ENCODE measurements around the gene ZFYVE26.

- TF ChIP-seq, protein P1, sequence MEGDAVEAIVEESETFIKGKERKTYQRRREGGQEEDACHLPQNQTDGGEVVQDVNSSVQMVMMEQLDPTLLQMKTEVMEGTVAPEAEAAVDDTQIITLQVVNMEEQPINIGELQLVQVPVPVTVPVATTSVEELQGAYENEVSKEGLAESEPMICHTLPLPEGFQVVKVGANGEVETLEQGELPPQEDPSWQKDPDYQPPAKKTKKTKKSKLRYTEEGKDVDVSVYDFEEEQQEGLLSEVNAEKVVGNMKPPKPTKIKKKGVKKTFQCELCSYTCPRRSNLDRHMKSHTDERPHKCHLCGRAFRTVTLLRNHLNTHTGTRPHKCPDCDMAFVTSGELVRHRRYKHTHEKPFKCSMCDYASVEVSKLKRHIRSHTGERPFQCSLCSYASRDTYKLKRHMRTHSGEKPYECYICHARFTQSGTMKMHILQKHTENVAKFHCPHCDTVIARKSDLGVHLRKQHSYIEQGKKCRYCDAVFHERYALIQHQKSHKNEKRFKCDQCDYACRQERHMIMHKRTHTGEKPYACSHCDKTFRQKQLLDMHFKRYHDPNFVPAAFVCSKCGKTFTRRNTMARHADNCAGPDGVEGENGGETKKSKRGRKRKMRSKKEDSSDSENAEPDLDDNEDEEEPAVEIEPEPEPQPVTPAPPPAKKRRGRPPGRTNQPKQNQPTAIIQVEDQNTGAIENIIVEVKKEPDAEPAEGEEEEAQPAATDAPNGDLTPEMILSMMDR (IDR thresholded peaks at IDR 0.05; ENCODE audit: low read depth, low read length) = no peak
- TF ChIP-seq POLR2A (IDR thresholded peaks at IDR 0.05; ENCODE audit: extremely low read depth, insufficient read length) = no peak
Measured at GRCh38 chr14:67778792-67779191, 37.6 kb downstream of the ZFYVE26 start.
